ENCODE data around the gene APBA2. TPM values are rescaled to one million over a fixed set of nuclear protein-coding genes. Genes with fewer than 3 reads are reported as not detected.

APBA2 gene
- total and polyA plus RNA-seq, 10 of the 15 experiments (the other 5 are each of a cell fraction or from before 2014, with no cell fraction given), result 0.06 to 0.26 (median 0.07) TPM; not detected in 7

DNA sequence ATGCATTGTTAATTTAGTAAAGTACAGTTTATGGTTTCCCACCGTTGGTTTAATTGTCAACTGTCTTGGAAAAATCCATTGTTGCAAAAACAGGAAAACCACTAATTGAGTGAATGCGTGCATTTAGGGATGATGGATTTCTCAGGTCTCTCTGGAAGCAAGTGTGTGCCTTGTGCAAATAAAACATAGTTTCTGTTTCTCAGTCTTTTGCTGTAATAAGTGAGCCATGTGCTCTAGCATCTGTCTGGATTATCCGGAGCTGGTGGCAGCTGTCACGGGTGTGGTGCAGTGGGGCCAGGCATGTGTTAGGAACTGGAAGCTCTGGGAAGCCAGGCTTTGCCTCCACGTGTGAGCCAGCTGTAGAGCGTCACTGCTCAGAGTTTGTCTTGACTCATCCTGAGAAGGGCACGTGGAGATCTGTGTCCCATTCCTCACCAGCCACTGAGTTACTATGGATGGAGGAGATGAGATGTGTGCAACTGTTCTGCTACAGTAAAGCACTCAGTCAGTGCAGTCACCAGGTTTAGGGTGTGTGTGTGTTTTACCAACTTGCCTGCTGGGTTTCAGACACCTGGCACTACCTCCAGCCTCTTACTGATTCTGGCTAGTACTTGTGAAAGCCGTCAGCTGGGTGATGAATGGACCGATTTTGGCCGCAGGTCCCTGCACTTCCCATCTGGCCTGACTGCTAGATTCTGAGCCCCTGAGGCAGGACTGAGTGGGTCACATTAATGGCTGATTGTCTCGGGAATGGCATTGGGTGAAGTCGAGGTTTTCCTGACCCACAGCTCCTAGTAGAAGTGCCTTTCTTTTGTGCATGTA, 7.2 kb downstream of the APBA2 start:
- Histone ChIP-seq H3K4me1 (ENCODE audit: control insufficient read depth, insufficient read depth, low read length) (no peaks in the 10 kb centered on the region), H2AFZ (ENCODE audit: control insufficient read depth, low read depth, low read length) (no peak overlapping the region), H3K9me3 (replicated peaks; ENCODE audit: control insufficient read depth, insufficient read depth, low read length) (no peaks in the 10 kb centered on the region), H3K79me2 (ENCODE audit: control insufficient read depth, insufficient read depth, low read length) (no peaks in the 10 kb centered on the region), H3K36me3 (ENCODE audit: control insufficient read depth in 2 of 2, insufficient read depth in 2 of 2, low read length in 1 of 2) (no peaks in the 10 kb centered on the region), H3K9ac (ENCODE audit: control insufficient read depth, insufficient read depth, low read length) (no peak overlapping the region), H3K4me3 (no peak overlapping the region), H3K27me3 (replicated peaks in 1 of 2; ENCODE audit: control insufficient read depth in 2 of 2, insufficient read depth in 2 of 2, low read length in 1 of 2) (no peaks in the 10 kb centered on the region; a peak in 1 of 4 replicates), H3K4me2 (ENCODE audit: control insufficient read depth, insufficient read depth) (no peak overlapping the region), H3K27ac (ENCODE audit: control insufficient read depth, insufficient read depth) (no peak overlapping the region), H4K20me1 (ENCODE audit: control insufficient read depth, insufficient read depth) (no peaks in the 10 kb centered on the region)
- ChIA-PET CTCF (no interaction called here), RAD21 (ENCODE audit: unreplicated experiment) (no interaction called here), POLR2A (no interaction called here), SMC1A (ENCODE audit: uncharacterized antibody, unreplicated experiment) (no interaction called here)
- no peak for FAIRE-seq
- intact Hi-C loops (cut with micrococcal nuclease; ENCODE audit: unreplicated experiment), result no loop called here
- ATAC-seq, result no peak
- no peak for DNase-seq (ENCODE audit: low read depth, low spot score)
- in situ Hi-C loops (cut with MboI), result no loop called here
- 31% methylated on average over 12 of the region's 12 CpGs for WGBS (ENCODE audit: insufficient coverage, insufficient replicate concordance, low lambda C conversion rate, missing lambda C conversion rate)
- no TSS peak for BruUV-seq (replicated peaks)
- TF ChIP-seq LARP7 (IDR thresholded peaks at IDR 0.05) (no peak), PML (IDR thresholded peaks at IDR 0.05; ENCODE audit: low read length) (no peak), POU2F2 (IDR thresholded peaks at IDR 0.05; ENCODE audit: borderline replicate concordance, low read depth, low read length) (no peak), HDAC6 (IDR thresholded peaks at IDR 0.05; ENCODE audit: unreplicated experiment) (no peak), RAD21 (IDR thresholded peaks at IDR 0.05; ENCODE audit: insufficient read depth, low read depth, low read length) (no peak), ZNF622 (IDR thresholded peaks at IDR 0.05) (no peak), ZSCAN29 (IDR thresholded peaks at IDR 0.05) (no peak), CREM (IDR thresholded peaks at IDR 0.05; ENCODE audit: low read depth) (no peak), ZNF217 (IDR thresholded peaks at IDR 0.05) (no peak), POLR2AphosphoS2 (IDR thresholded peaks at IDR 0.05; ENCODE audit: low read depth, low read length) (no peak), BRCA1 (IDR thresholded peaks at IDR 0.05; ENCODE audit: low read depth, low read length) (no peak), CHD2 (IDR thresholded peaks at IDR 0.05; ENCODE audit: borderline replicate concordance, low read depth, low read length) (no peak), CEBPB (IDR thresholded peaks at IDR 0.05; ENCODE audit: borderline replicate concordance in 1 of 2, low read depth in 2 of 2, low read length in 2 of 2) (no peak), ZZZ3 (IDR thresholded peaks at IDR 0.05; ENCODE audit: control insufficient read depth, insufficient read length, low read depth) (no peak)
- TF ChIP-seq, protein P1, sequence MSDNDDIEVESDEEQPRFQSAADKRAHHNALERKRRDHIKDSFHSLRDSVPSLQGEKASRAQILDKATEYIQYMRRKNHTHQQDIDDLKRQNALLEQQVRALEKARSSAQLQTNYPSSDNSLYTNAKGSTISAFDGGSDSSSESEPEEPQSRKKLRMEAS (IDR thresholded peaks at IDR 0.05; ENCODE audit: low read depth, low read length), result no peak
- TF ChIP-seq, protein P2, sequence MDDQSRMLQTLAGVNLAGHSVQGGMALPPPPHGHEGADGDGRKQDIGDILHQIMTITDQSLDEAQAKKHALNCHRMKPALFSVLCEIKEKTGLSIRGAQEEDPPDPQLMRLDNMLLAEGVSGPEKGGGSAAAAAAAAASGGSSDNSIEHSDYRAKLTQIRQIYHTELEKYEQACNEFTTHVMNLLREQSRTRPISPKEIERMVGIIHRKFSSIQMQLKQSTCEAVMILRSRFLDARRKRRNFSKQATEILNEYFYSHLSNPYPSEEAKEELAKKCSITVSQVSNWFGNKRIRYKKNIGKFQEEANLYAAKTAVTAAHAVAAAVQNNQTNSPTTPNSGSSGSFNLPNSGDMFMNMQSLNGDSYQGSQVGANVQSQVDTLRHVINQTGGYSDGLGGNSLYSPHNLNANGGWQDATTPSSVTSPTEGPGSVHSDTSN (IDR thresholded peaks at IDR 0.05; ENCODE audit: insufficient replicate concordance, low read depth, low read length), result no peak
- TF ChIP-seq, protein P3, sequence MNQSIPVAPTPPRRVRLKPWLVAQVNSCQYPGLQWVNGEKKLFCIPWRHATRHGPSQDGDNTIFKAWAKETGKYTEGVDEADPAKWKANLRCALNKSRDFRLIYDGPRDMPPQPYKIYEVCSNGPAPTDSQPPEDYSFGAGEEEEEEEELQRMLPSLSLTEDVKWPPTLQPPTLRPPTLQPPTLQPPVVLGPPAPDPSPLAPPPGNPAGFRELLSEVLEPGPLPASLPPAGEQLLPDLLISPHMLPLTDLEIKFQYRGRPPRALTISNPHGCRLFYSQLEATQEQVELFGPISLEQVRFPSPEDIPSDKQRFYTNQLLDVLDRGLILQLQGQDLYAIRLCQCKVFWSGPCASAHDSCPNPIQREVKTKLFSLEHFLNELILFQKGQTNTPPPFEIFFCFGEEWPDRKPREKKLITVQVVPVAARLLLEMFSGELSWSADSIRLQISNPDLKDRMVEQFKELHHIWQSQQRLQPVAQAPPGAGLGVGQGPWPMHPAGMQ (IDR thresholded peaks at IDR 0.05; ENCODE audit: borderline replicate concordance), result no peak
- TF ChIP-seq, protein P4, sequence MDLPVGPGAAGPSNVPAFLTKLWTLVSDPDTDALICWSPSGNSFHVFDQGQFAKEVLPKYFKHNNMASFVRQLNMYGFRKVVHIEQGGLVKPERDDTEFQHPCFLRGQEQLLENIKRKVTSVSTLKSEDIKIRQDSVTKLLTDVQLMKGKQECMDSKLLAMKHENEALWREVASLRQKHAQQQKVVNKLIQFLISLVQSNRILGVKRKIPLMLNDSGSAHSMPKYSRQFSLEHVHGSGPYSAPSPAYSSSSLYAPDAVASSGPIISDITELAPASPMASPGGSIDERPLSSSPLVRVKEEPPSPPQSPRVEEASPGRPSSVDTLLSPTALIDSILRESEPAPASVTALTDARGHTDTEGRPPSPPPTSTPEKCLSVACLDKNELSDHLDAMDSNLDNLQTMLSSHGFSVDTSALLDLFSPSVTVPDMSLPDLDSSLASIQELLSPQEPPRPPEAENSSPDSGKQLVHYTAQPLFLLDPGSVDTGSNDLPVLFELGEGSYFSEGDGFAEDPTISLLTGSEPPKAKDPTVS (IDR thresholded peaks at IDR 0.05; ENCODE audit: low read depth, low read length), result no peak
